ENCODE results near the gene CX3CL1. TPM values are rescaled to one million over a fixed set of nuclear protein-coding genes. Genes with fewer than 3 reads are reported as not detected.

CX3CL1 gene
- total and polyA plus RNA-seq, 2 of the 13 experiments (the other 11 are each of a cell fraction or from before 2014, with no cell fraction given): 57.3 to 60.8 TPM

DNA sequence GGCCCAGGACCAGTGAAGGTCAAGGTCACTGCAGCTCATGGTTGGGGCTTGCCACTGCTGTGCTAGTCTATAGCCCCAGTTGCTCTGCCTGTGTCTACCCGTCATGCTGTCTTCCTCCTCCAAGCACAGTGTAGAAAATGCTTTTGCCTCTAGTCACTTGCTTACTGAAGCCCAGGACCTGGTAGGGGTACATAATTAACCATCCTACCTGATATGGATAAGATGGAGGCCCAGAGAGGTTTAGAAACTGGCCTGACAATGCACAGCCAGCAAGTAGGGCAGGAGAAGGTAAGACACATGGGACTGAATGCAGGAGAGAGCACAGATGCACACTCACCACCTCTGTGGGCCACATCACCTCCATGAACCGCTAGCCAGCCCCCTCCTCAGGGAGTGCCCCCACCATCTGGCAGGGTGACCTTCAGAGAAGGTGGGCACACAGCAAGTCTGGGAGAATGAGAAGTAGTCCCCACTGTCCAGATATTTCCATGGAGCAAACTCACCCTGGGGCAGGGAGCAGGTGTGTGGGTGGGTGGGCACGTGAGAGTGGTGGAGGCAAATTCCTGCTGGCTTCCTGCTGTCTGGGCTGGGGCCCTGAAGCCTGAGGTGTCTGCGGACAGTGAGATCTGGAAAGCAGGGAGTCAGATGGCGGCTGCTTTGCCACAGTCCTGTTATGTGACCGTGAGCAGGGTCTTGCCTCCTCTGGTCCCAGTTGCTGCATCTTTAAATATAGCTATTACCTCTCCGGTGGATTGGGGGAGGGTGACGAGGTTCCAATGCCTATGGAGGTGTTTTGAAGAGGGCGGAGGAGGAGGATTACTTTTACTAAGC is 1.0 kb downstream of the CX3CL1 start (continued):
- TF ChIP-seq HES4 (CRISPR knock-in tag; IDR thresholded peaks at IDR 0.05; ENCODE audit: borderline replicate concordance): 0 out of 2 replicates have a peak, but pooled peaks have one; percentile 9
- peak; percentile 65; the same call in 1 of the 2 replicates for TF ChIP-seq ZNF138 (CRISPR knock-in tag; IDR thresholded peaks at IDR 0.05; ENCODE audit: low read depth)
- no peak for TF ChIP-seq ZNF17 (CRISPR knock-in tag; IDR thresholded peaks at IDR 0.05)
- peak; percentile 94; the same call in 1 of the 2 replicates for TF ChIP-seq HOXA3 (CRISPR knock-in tag; IDR thresholded peaks at IDR 0.05)
- no peak for TF ChIP-seq ZNF766 (CRISPR knock-in tag; IDR thresholded peaks at IDR 0.05; ENCODE audit: borderline replicate concordance)
- TF ChIP-seq NFIB (CRISPR knock-in tag; IDR thresholded peaks at IDR 0.05; ENCODE audit: borderline replicate concordance): no peak
- TF ChIP-seq, protein P1, sequence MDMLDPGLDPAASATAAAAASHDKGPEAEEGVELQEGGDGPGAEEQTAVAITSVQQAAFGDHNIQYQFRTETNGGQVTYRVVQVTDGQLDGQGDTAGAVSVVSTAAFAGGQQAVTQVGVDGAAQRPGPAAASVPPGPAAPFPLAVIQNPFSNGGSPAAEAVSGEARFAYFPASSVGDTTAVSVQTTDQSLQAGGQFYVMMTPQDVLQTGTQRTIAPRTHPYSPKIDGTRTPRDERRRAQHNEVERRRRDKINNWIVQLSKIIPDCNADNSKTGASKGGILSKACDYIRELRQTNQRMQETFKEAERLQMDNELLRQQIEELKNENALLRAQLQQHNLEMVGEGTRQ (IDR thresholded peaks at IDR 0.05; ENCODE audit: low read depth, low read length): no peak
- TF ChIP-seq, protein P1 (CRISPR knock-in tag; IDR thresholded peaks at IDR 0.05; ENCODE audit: borderline replicate concordance): peak; percentile 59; the same call in 1 of the 2 replicates
- TF ChIP-seq JARID2 (CRISPR knock-in tag; IDR thresholded peaks at IDR 0.05; ENCODE audit: insufficient replicate concordance): no peak
- TF ChIP-seq RELA (CRISPR knock-in tag; IDR thresholded peaks at IDR 0.05): peak; percentile 95; the same call in 1 of the 2 replicates
- 0 out of 2 replicates have a peak, but pooled peaks have one; percentile 11 for TF ChIP-seq ZNF773 (CRISPR knock-in tag; IDR thresholded peaks at IDR 0.05; ENCODE audit: borderline replicate concordance)
- TF ChIP-seq ZNF878 (CRISPR knock-in tag; IDR thresholded peaks at IDR 0.05): no peak
- TF ChIP-seq ZFP36L1 (CRISPR knock-in tag; IDR thresholded peaks at IDR 0.05): no peak; the same call in none of the 2 replicates
- TF ChIP-seq SRSF4 (IDR thresholded peaks at IDR 0.05; ENCODE audit: low read depth, low read length, poor library complexity, severe bottlenecking): no peak
- no peak; a peak in 3 of 4 replicates for TF ChIP-seq EP300 (IDR thresholded peaks at IDR 0.05; ENCODE audit: low read depth in 2 of 2, low read length in 2 of 2)
- TF ChIP-seq EP300 (CRISPR knock-in tag; IDR thresholded peaks at IDR 0.05; ENCODE audit: borderline replicate concordance): no peak; the same call in 1 of the 2 replicates
- TF ChIP-seq, protein P2, sequence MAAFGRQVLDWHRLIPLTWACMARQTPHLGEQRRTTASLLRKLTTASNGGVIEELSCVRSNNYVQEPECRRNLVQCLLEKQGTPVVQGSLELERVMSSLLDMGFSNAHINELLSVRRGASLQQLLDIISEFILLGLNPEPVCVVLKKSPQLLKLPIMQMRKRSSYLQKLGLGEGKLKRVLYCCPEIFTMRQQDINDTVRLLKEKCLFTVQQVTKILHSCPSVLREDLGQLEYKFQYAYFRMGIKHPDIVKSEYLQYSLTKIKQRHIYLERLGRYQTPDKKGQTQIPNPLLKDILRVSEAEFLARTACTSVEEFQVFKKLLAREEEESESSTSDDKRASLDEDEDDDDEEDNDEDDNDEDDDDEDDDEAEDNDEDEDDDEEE (CRISPR knock-in tag; IDR thresholded peaks at IDR 0.05): no peak
- TF ChIP-seq, protein P3, sequence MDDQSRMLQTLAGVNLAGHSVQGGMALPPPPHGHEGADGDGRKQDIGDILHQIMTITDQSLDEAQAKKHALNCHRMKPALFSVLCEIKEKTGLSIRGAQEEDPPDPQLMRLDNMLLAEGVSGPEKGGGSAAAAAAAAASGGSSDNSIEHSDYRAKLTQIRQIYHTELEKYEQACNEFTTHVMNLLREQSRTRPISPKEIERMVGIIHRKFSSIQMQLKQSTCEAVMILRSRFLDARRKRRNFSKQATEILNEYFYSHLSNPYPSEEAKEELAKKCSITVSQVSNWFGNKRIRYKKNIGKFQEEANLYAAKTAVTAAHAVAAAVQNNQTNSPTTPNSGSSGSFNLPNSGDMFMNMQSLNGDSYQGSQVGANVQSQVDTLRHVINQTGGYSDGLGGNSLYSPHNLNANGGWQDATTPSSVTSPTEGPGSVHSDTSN (CRISPR knock-in tag; IDR thresholded peaks at IDR 0.05; ENCODE audit: borderline replicate concordance): no peak
- 0 out of 2 replicates have a peak, but pooled peaks have one; percentile 57 for TF ChIP-seq ZNF891 (CRISPR knock-in tag; IDR thresholded peaks at IDR 0.05)
- 0 out of 2 replicates have a peak, but pooled peaks have one; percentile 41 for TF ChIP-seq ZNF629 (CRISPR knock-in tag; conservative IDR thresholded peaks at IDR 0.05)
- TF ChIP-seq, protein P4, sequence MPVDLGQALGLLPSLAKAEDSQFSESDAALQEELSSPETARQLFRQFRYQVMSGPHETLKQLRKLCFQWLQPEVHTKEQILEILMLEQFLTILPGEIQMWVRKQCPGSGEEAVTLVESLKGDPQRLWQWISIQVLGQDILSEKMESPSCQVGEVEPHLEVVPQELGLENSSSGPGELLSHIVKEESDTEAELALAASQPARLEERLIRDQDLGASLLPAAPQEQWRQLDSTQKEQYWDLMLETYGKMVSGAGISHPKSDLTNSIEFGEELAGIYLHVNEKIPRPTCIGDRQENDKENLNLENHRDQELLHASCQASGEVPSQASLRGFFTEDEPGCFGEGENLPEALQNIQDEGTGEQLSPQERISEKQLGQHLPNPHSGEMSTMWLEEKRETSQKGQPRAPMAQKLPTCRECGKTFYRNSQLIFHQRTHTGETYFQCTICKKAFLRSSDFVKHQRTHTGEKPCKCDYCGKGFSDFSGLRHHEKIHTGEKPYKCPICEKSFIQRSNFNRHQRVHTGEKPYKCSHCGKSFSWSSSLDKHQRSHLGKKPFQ (CRISPR knock-in tag; IDR thresholded peaks at IDR 0.05; ENCODE audit: insufficient replicate concordance): peak; percentile 71
- TF ChIP-seq, protein P5, sequence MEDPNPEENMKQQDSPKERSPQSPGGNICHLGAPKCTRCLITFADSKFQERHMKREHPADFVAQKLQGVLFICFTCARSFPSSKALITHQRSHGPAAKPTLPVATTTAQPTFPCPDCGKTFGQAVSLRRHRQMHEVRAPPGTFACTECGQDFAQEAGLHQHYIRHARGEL (CRISPR knock-in tag; IDR thresholded peaks at IDR 0.05): no peak

Measured in HepG2 (cell line).